Activated CD8-positive, alpha-beta memory T cell treated with anti-CD3 and anti-CD28 coated beads for 36 hours (primary cell): ENCODE results near the gene RAB5B. TPM values are rescaled to one million over a fixed set of nuclear protein-coding genes. Genes with fewer than 3 reads are reported as not detected.
"Not testable (repeated sequence)": the region's sequence is repeated elsewhere in the genome, so short reads cannot be mapped to it uniquely, and the experiment has no call there.

Source experiments
- CTCF ChIA-PET: fragments of 350-600 bp; sonication (Branson Sonifier 250); formaldehyde crosslinking; loops from one replicate; lab custom pipeline; 2021; ENCODE audit warnings: antibody characterized with exemption; lab: Charles Lee
- POLR2A ChIA-PET: fragments of 350-600 bp; sonication (Branson Sonifier 250); formaldehyde crosslinking; loops from one replicate; lab custom pipeline; 2021; ENCODE audit warnings: antibody characterized with exemption; lab: Charles Lee
- total RNA-seq, 2 experiments: library from RNA; stranded (reverse); gene quantifications; one replicate each; pipeline ENCODE4 v1.2.3, GENCODE V29; 2021

The RAB5B gene
- total RNA-seq, 2 experiments from 2014 or later, result 27.5 to 32.4 TPM

- ChIA-PET POLR2A (interaction anchor here (0.8 to 1.3 kb wide), 3 partner anchors 23 to 108 kb away, joined by 3 to 5 read pairs (median 4); partner anchors contain the start of gene RAB5B), CTCF (interaction anchor here (0.5 to 2.9 kb wide), 34 partner anchors 11 to 1671 kb away, joined by 3 to 25 read pairs (median 4); partner anchors contain the start of genes COPZ1, DNAJC14 and ZC3H10)
Observed at GRCh38 chr12:55996201-55996714, 22.4 kb downstream of the RAB5B start.

GRCh38 chr12:55996715-55997534, 23.0 kb downstream of the RAB5B start, which contains the start of gene SUOX:
SUOX (plus strand) TSS chr12:55997276; CDS start chr12:56002222, 4,946 bp downstream.
- ChIA-PET CTCF (interaction anchor here (0.6 to 2.9 kb wide), 19 partner anchors 11 to 1672 kb away, joined by 3 to 25 read pairs (median 6); partner anchors contain the start of genes COPZ1, DNAJC14 and ZC3H10), POLR2A (interaction anchor here (1.3 kb wide), 1 partner anchor 47 kb away, joined by 3 read pairs; no protein-coding TSS in a partner anchor)

- CTCF ChIA-PET, result interaction anchor here (0.7 to 2.9 kb wide), 4 partner anchors 29 to 64 kb away, joined by 3 to 25 read pairs (median 10); no protein-coding TSS in a partner anchor
- POLR2A ChIA-PET, result no interaction called here
Observed at GRCh38 chr12:55997535-55997859, 23.6 kb downstream of the RAB5B start.

GRCh38 chr12:55999522-55999921, 25.6 kb downstream of the RAB5B start:
- POLR2A ChIA-PET, CTCF ChIA-PET: not testable (repeated sequence)

- POLR2A ChIA-PET, CTCF ChIA-PET: not testable (repeated sequence)
Observed at GRCh38 chr12:55999999-56000540, 26.2 kb downstream of the RAB5B start.

GRCh38 chr12:56001487-56002100, 27.7 kb downstream of the RAB5B start:
- ChIA-PET CTCF (interaction anchor here (0.7 kb wide), 1 partner anchor 312 kb away, joined by 3 read pairs; no protein-coding TSS in a partner anchor), POLR2A (no interaction called here)

GRCh38 chr12:56003376-56003775, 29.5 kb downstream of the RAB5B start:
- CTCF ChIA-PET, result interaction anchor here (0.7 kb wide), 1 partner anchor 266 kb away, joined by 3 read pairs; no protein-coding TSS in a partner anchor
- POLR2A ChIA-PET, result not testable (repeated sequence)

- ChIA-PET CTCF (no interaction called here), POLR2A (no interaction called here)
Observed at GRCh38 chr12:56004211-56004610, 30.3 kb downstream of the RAB5B start.

GRCh38 chr12:56007564-56008559, 34.0 kb downstream of the RAB5B start:
- ChIA-PET POLR2A (no interaction called here), CTCF (interaction anchor here (0.7 to 1.2 kb wide), 2 partner anchors 10 to 12 kb away, joined by 3 to 5 read pairs; no protein-coding TSS in a partner anchor)

GRCh38 chr12:56010111-56010570, 36.3 kb downstream of the RAB5B start:
- CTCF ChIA-PET, result interaction anchor here (0.8 to 1.6 kb wide), 4 partner anchors 14 to 75 kb away, joined by 3 to 7 read pairs (median 4); partner anchors contain the start of gene SUOX
- POLR2A ChIA-PET, result no interaction called here

GRCh38 chr12:56011509-56012090, 37.7 kb downstream of the RAB5B start:
- POLR2A ChIA-PET, result no interaction called here
- CTCF ChIA-PET, result interaction anchor here (0.8 to 1.7 kb wide), 2 partner anchors 16 to 17 kb away, joined by 3 to 4 read pairs; no protein-coding TSS in a partner anchor

- CTCF ChIA-PET, result no interaction called here
- POLR2A ChIA-PET, result no interaction called here
Observed at GRCh38 chr12:56013482-56013881, 39.6 kb downstream of the RAB5B start.

- ChIA-PET CTCF (interaction anchor here (0.6 kb wide), 1 partner anchor 67 kb away, joined by 4 read pairs; no protein-coding TSS in a partner anchor), POLR2A (no interaction called here)
Observed at GRCh38 chr12:56014205-56014604, 40.3 kb downstream of the RAB5B start.

GRCh38 chr12:56017181-56017580, 43.3 kb downstream of the RAB5B start:
- ChIA-PET POLR2A (no interaction called here), CTCF (interaction anchor here (3.1 kb wide), 1 partner anchor 21 kb away, joined by 10 read pairs; no protein-coding TSS in a partner anchor)

- ChIA-PET POLR2A (no interaction called here), CTCF (interaction anchor here (3.1 kb wide), 1 partner anchor 22 kb away, joined by 10 read pairs; no protein-coding TSS in a partner anchor)
Observed at GRCh38 chr12:56018356-56018755, 44.5 kb downstream of the RAB5B start.

GRCh38 chr12:56020423-56021184, 46.7 kb downstream of the RAB5B start, which contains the start of gene IKZF4:
IKZF4 (plus strand) TSS chr12:56021043; CDS start chr12:56021494, 451 bp downstream.
- CTCF ChIA-PET, result interaction anchor here (1.0 to 3.1 kb wide), 2 partner anchors 25 to 282 kb away, joined by 3 to 10 read pairs; no protein-coding TSS in a partner anchor

More at GRCh38 chr12:56020423-56021184, 46.7 kb downstream of the RAB5B start, which contains the start of gene IKZF4:
- POLR2A ChIA-PET, result interaction anchor here (0.5 kb wide), 1 partner anchor 59 kb away, joined by 3 read pairs; no protein-coding TSS in a partner anchor
